A549 (cell line): Measurements from ENCODE around the gene LEPROT. TPM values are rescaled to one million over a fixed set of nuclear protein-coding genes. Genes with fewer than 3 reads are reported as not detected.

ENCODE experiments used
- ATAC-seq, 2 experiments: fragments of 200-7000 bp in 1 of 2; fragments of >200 bp in 1 of 2; cut with Nextera tagmentation in 1 of 2; cut with Tn5 transposase in 1 of 2; 3 replicates each; pipeline versions ENCODE4 v1.8.0 to v1.9.1; 2018 to 2020; ENCODE audit warnings: mild to moderate bottlenecking in 1 of 2, moderate library complexity in 1 of 2
- CTCF ChIA-PET: fragments of 300-600 bp; sonication (Branson Sonifier 250); formaldehyde crosslinking; extraction: SDS; loops from one replicate; lab custom pipeline; 2021; ENCODE audit warnings: antibody characterized with exemption, inconsistent platforms; lab: Yijun Ruan, JAX
- POLR2A ChIA-PET: fragments of 350-600 bp; formaldehyde crosslinking; extraction: SDS; loops from one replicate; lab custom pipeline; 2021; ENCODE audit warnings: antibody characterized with exemption, inconsistent platforms; lab: Yijun Ruan, JAX
- DNase-seq, 2 experiments: peaks; one replicate each; pipeline versions ENCODE4 v3.0.0 to v3.0.0-alpha.2; 2011 to 2016; ENCODE audit warnings: low read depth in 1 of 2, low spot score in 1 of 2
- FAIRE-seq: peaks from 2 replicates; lab custom pipeline; 2011; peaks lifted over from hg19 to GRCh38; lab: Jason Lieb, UNC
- H3K27ac ChIP-seq, 2 experiments: fragments of >200 bp; sonication (Bioruptor Twin); formaldehyde crosslinking; 3 replicates each; pipeline ENCODE4 v1.5.1; 2016 to 2017
- H3K4me1 ChIP-seq: fragments of >200 bp; sonication (Bioruptor Twin); formaldehyde crosslinking; 3 replicates; pipeline ENCODE4 v1.6.1; 2016
- H3K4me2 ChIP-seq: fragments of >200 bp; sonication (Bioruptor Twin); formaldehyde crosslinking; 3 replicates; pipeline ENCODE4 v1.6.1; 2016
- H3K4me3 ChIP-seq: fragments of >200 bp; sonication (Bioruptor Twin); formaldehyde crosslinking; 3 replicates; pipeline ENCODE4 v1.5.1; 2016
- H3K9me3 ChIP-seq: fragments of >200 bp; sonication (Bioruptor Twin); formaldehyde crosslinking; 3 replicates; pipeline ENCODE4 v1.6.1; 2016
- BCL3 ChIP-seq: fragments of >200 bp; sonication (Bioruptor Twin); formaldehyde crosslinking; IDR thresholded peaks from 3 replicates; pipeline ENCODE4 v1.6.1; 2016
- BHLHE40 ChIP-seq: IDR thresholded peaks from 2 replicates; pipeline ENCODE4 v1.6.1; 2012; ENCODE audit warnings: low read depth, low read length, inconsistent platforms
- CEBPB ChIP-seq, 2 experiments: fragments of >200 bp in 1 of 2; sonication (Bioruptor Twin) in 1 of 2; formaldehyde crosslinking in 1 of 2; IDR thresholded peaks; 2 replicates each; pipeline ENCODE4 v1.6.1; 2012 to 2016
- CHD2 ChIP-seq: fragments of 150-350 bp; IDR thresholded peaks from 2 replicates; pipeline ENCODE4 v1.6.1; 2014; ENCODE audit warnings: low read length; ENCODE audit not compliant: partially characterized antibody
- CHD4 ChIP-seq: fragments of 200-600 bp; sonication (generic); IDR thresholded peaks from 2 replicates; pipeline ENCODE4 v1.6.1; 2016; ENCODE audit warnings: antibody characterized with exemption, mild to moderate bottlenecking, borderline replicate concordance
- CTCF ChIP-seq: fragments of >200 bp; sonication (Bioruptor Twin); formaldehyde crosslinking; IDR thresholded peaks from 3 replicates; pipeline ENCODE4 v1.5.1; 2016
- EHF ChIP-seq: fragments of 250-450 bp; sonication (Bioruptor Pico); IDR thresholded peaks from 2 replicates; pipeline ENCODE4 v1.5.0; 2020; ENCODE audit warnings: mild to moderate bottlenecking
- EP300 ChIP-seq, 2 experiments: fragments of >200 bp; sonication (Bioruptor Twin); formaldehyde crosslinking; IDR thresholded peaks; 2 replicates in 1 of 2; 3 replicates in 1 of 2; pipeline ENCODE4 v1.6.1; 2016 to 2017
- ESRRA ChIP-seq: fragments of 150-350 bp; IDR thresholded peaks from 2 replicates; pipeline ENCODE4 v1.6.1; 2014; ENCODE audit warnings: mild to moderate bottlenecking, low read length, borderline replicate concordance
- FOSB ChIP-seq: fragments of 250-450 bp; sonication (Bioruptor Pico); IDR thresholded peaks from 2 replicates; pipeline ENCODE4 v1.5.0; 2020; ENCODE audit warnings: mild to moderate bottlenecking, moderate library complexity
- FOXS1 ChIP-seq: fragments of 250-450 bp; sonication (Bioruptor Pico); IDR thresholded peaks from 2 replicates; pipeline ENCODE4 v1.5.0; 2020; ENCODE audit warnings: mild to moderate bottlenecking, moderate library complexity
- GATA3 ChIP-seq: IDR thresholded peaks from 2 replicates; pipeline ENCODE4 v1.6.1; 2012; ENCODE audit warnings: borderline replicate concordance
- HES2 ChIP-seq: fragments of >200 bp; sonication (Bioruptor Twin); formaldehyde crosslinking; IDR thresholded peaks from 2 replicates; pipeline ENCODE4 v1.6.1; 2016
- HEYL ChIP-seq: fragments of 250-450 bp; sonication (Bioruptor Pico); IDR thresholded peaks from 2 replicates; pipeline ENCODE4 v1.8.0; 2021; ENCODE audit warnings: mild to moderate bottlenecking, moderate library complexity
- HOXA7 ChIP-seq: fragments of 250-450 bp; sonication (Bioruptor Pico); IDR thresholded peaks from 2 replicates; pipeline ENCODE4 v1.5.0; 2020; ENCODE audit warnings: mild to moderate bottlenecking, moderate library complexity
- HOXB13 ChIP-seq: fragments of 250-450 bp; sonication (Bioruptor Pico); IDR thresholded peaks from 2 replicates; pipeline ENCODE4 v1.5.0; 2020; ENCODE audit warnings: low read depth, mild to moderate bottlenecking, moderate library complexity
- HOXB5 ChIP-seq: fragments of 250-450 bp; sonication (Bioruptor Pico); IDR thresholded peaks from 2 replicates; pipeline ENCODE4 v1.5.0; 2020; ENCODE audit warnings: mild to moderate bottlenecking, moderate library complexity
- KDM1A ChIP-seq: fragments of 200-600 bp; sonication (generic); IDR thresholded peaks from 2 replicates; pipeline ENCODE4 v1.6.1; 2016; ENCODE audit warnings: low read depth, mild to moderate bottlenecking
- NFE2L2 ChIP-seq: fragments of 150-350 bp; conservative IDR thresholded peaks from 2 replicates; pipeline ENCODE4 v1.6.1; 2014; ENCODE audit warnings: low read length
- NPAS2 ChIP-seq: fragments of 250-450 bp; sonication (Bioruptor Pico); IDR thresholded peaks from 2 replicates; pipeline ENCODE4 v1.8.0; 2022; ENCODE audit warnings: mild to moderate bottlenecking, moderate library complexity, borderline replicate concordance
- PHF8 ChIP-seq: fragments of 200-600 bp; sonication (generic); IDR thresholded peaks from 2 replicates; pipeline ENCODE4 v1.6.1; 2016; ENCODE audit warnings: low read depth, mild to moderate bottlenecking, antibody characterized with exemption, moderate library complexity, borderline replicate concordance
- POLR2A ChIP-seq: IDR thresholded peaks from 2 replicates; pipeline ENCODE4 v1.6.1; 2012; ENCODE audit warnings: mild to moderate bottlenecking, low read length
- POLR2AphosphoS2 ChIP-seq: conservative IDR thresholded peaks from 2 replicates; pipeline ENCODE4 v1.6.1; 2012; ENCODE audit warnings: low read length, improper control_type of control experiment, inconsistent platforms
- RNF2 ChIP-seq: fragments of 200-600 bp; sonication (generic); IDR thresholded peaks from 2 replicates; pipeline ENCODE4 v1.6.1; 2016; ENCODE audit warnings: low read depth, mild to moderate bottlenecking, antibody characterized with exemption, moderate library complexity, borderline replicate concordance
- SMC3 ChIP-seq: fragments of >200 bp; sonication (Bioruptor Twin); formaldehyde crosslinking; IDR thresholded peaks from 3 replicates; pipeline ENCODE4 v1.6.1; 2018; ENCODE audit warnings: inconsistent platforms
- TFCP2L1 ChIP-seq: fragments of 250-450 bp; sonication (Bioruptor Pico); IDR thresholded peaks from 2 replicates; pipeline ENCODE4 v1.5.0; 2021; ENCODE audit warnings: mild to moderate bottlenecking
- TP53 ChIP-seq: fragments of 250-450 bp; sonication (Bioruptor Pico); IDR thresholded peaks from 2 replicates; pipeline ENCODE4 v1.5.0; 2021; ENCODE audit warnings: mild to moderate bottlenecking, moderate library complexity
- ZFP36 ChIP-seq: fragments of 450-650 bp; IDR thresholded peaks from 2 replicates; pipeline ENCODE4 v1.6.1; 2014; ENCODE audit warnings: borderline replicate concordance; ENCODE audit not compliant: partially characterized antibody
- ZNF302 ChIP-seq: fragments of 250-450 bp; sonication (Bioruptor Pico); IDR thresholded peaks from 2 replicates; pipeline ENCODE4 v1.9.0; 2021; ENCODE audit warnings: inconsistent platforms, mild to moderate bottlenecking, moderate library complexity
- WGBS: methylation state at CpG from one replicate; pipeline ENCODE4 v1.1.6; 2017; ENCODE audit errors: missing lambda C conversion rate; 5-methylcytosine and 5-hydroxymethylcytosine counted together
- polyA plus RNA-seq, 4 experiments: library from polyadenylated mRNA; depleted of rRNA in 3 of 4; stranded (reverse); fragments of >200 nt; fragmentation: RNase III in 1 of 4; extraction: RNeasy Plus Mini Kit Qiagen cat#74134 plus additional on column Dnase treatment in 1 of 4; gene quantifications; 2 replicates in 3 of 4; 3 replicates in 1 of 4; pipeline ENCODE4 v1.2.3, GENCODE V29; 2011 to 2017

Gene LEPROT
- polyA plus RNA-seq, 2 of the 4 experiments (the other 2 are of a cell fraction), result 51.2 to 62.9 TPM

- 69% methylated on average over 4 of the region's 4 CpGs for WGBS
- ATAC-seq (no peak), FAIRE-seq (no peak), DNase-seq (no peak)
- Histone ChIP-seq H3K27ac (no peak overlapping the region), H3K4me3 (no peak overlapping the region), H3K4me2 (no peak overlapping the region), H3K9me3 (no peaks in the 10 kb centered on the region), H3K4me1 (peaks cover 25% of the 10 kb centered on the region)
- TF ChIP-seq ESRRA (no peak), HOXB5 (no peak), CTCF (no peak), HEYL (CRISPR knock-in tag) (no peak), CHD2 (no peak), EHF (no peak), FOXS1 (CRISPR knock-in tag) (no peak), KDM1A (no peak), HOXA7 (CRISPR knock-in tag) (no peak), CEBPB (IDR thresholded peaks at IDR 0.05) (no peak), TFCP2L1 (CRISPR knock-in tag) (no peak), POLR2A (no peak), NFE2L2 (no peak), POLR2AphosphoS2 (no peak), PHF8 (no peak)
- ChIA-PET POLR2A (no interaction called here), CTCF (interaction anchor here (0.7 kb wide), 1 partner anchor 290 kb away, joined by 3 read pairs; no protein-coding TSS in a partner anchor)
Measured at GRCh38 chr1:65414538-65414937, 5.9 kb upstream of the LEPROT start.

GRCh38 chr1:65416767-65417166 lies 3.7 kb upstream of the LEPROT start:
- FAIRE-seq, result no peak
- Histone ChIP-seq H3K4me3 (no peak overlapping the region), H3K4me1 (peaks cover 26% of the 10 kb centered on the region), H3K9me3 (no peaks in the 10 kb centered on the region)
- no peak for ATAC-seq
- no peak for DNase-seq
- POLR2A ChIA-PET, result no interaction called here
- 93% methylated on average over 1 of the region's 1 CpG for WGBS
- TF ChIP-seq ZFP36 (no peak), EP300 (IDR thresholded peaks at IDR 0.05) (no peak), TFCP2L1 (CRISPR knock-in tag) (no peak), RNF2 (no peak), BCL3 (no peak), ZNF302 (no peak), GATA3 (no peak), TP53 (CRISPR knock-in tag) (no peak), HOXB13 (CRISPR knock-in tag) (no peak), NPAS2 (CRISPR knock-in tag) (no peak), CHD4 (no peak), EHF (no peak), NFE2L2 (no peak), HES2 (no peak), BHLHE40 (no peak), FOSB (no peak), SMC3 (no peak)
- TF ChIP-seq, all 56 proteins: peak for 0
- H3K27ac ChIP-seq, result no peak overlapping the region
- CTCF ChIA-PET, result interaction anchor here (0.9 to 1.2 kb wide), 2 partner anchors 13 to 161 kb away, joined by 3 to 4 read pairs; no protein-coding TSS in a partner anchor
- H3K4me2 ChIP-seq, result no peak overlapping the region
